K562 (cell line): ENCODE measurements around the gene NISCH. TPM values are rescaled to one million over a fixed set of nuclear protein-coding genes. Genes with fewer than 3 reads are reported as not detected.

Experiments used
- ATF6 ChIP-seq: sonication (generic); formaldehyde crosslinking; IDR thresholded peaks from 2 replicates; pipeline ENCODE4 v1.4.0; 2020; ENCODE audit warnings: mild to moderate bottlenecking, missing genetic modification reagents
- HOMEZ ChIP-seq: fragments of 250-450 bp; sonication (Bioruptor Pico); IDR thresholded peaks from 2 replicates; pipeline ENCODE4 v1.4.0; 2020; ENCODE audit warnings: mild to moderate bottlenecking, moderate library complexity
- HSF4 ChIP-seq: fragments of 250-450 bp; sonication (Bioruptor Pico); IDR thresholded peaks from 2 replicates; pipeline ENCODE4 v2.1.2; 2022; ENCODE audit warnings: mild to moderate bottlenecking, moderate library complexity, borderline replicate concordance
- IRF2 ChIP-seq: sonication (generic); formaldehyde crosslinking; IDR thresholded peaks from 2 replicates; pipeline ENCODE4 v1.8.1; 2022; ENCODE audit warnings: mild to moderate bottlenecking, missing genetic modification reagents
- KDM5B ChIP-seq: fragments of 200-600 bp; sonication (generic); IDR thresholded peaks from 2 replicates; pipeline ENCODE4 v1.6.1; 2012; ENCODE audit warnings: low read depth, mild to moderate bottlenecking, moderate library complexity, low read length, control low read depth, inconsistent platforms; ENCODE audit not compliant: insufficient replicate concordance
- MNT ChIP-seq, 2 experiments: fragments of 450-650 bp; conservative IDR thresholded peaks; 2 replicates each; pipeline ENCODE4 v1.6.1; 2017; ENCODE audit warnings: mild to moderate bottlenecking in 2 of 2, moderate library complexity in 2 of 2
- NR0B1 ChIP-seq: fragments of 450-650 bp; IDR thresholded peaks from one replicate; pipeline ENCODE4 v1.6.1; 2018; ENCODE audit warnings: mild to moderate bottlenecking, moderate library complexity; ENCODE audit not compliant: partially characterized antibody
- TCF7 ChIP-seq: sonication (generic); IDR thresholded peaks from 2 replicates; pipeline ENCODE4 v1.6.1; 2016; ENCODE audit warnings: antibody characterized with exemption, borderline replicate concordance
- TEAD1 ChIP-seq, 2 experiments: fragments of 450-650 bp in 1 of 2; sonication (generic) in 1 of 2; formaldehyde crosslinking; IDR thresholded peaks; 2 replicates each; pipeline versions ENCODE4 v1.4.0 to v1.8.0; 2020 to 2022; ENCODE audit warnings: mild to moderate bottlenecking in 2 of 2, missing genetic modification reagents in 1 of 2
- U2AF2 ChIP-seq: fragments of 200-400 bp; formaldehyde crosslinking; optimal IDR thresholded peaks from 2 replicates; pipeline ENCODE3; 2017; ENCODE audit warnings: low read depth, mild to moderate bottlenecking, low read length
- ZNF146 ChIP-seq: IDR thresholded peaks from one replicate; pipeline ENCODE4 v1.6.1; 2018; ENCODE audit warnings: missing compliant biosample characterization; ENCODE audit not compliant: unreplicated experiment
- ZNF197 ChIP-seq: fragments of 200-800 bp; sonication (Bioruptor generic); IDR thresholded peaks from 2 replicates; pipeline ENCODE4 v1.6.1; 2016; ENCODE audit warnings: low read depth, missing genetic modification characterization, missing compliant biosample characterization
- ZNF395 ChIP-seq: fragments of 200-800 bp; sonication (Bioruptor generic); IDR thresholded peaks from 2 replicates; pipeline ENCODE4 v1.6.1; 2017; ENCODE audit warnings: missing genetic modification characterization, missing compliant biosample characterization
- ZNF512 ChIP-seq: IDR thresholded peaks from 2 replicates; pipeline ENCODE4 v1.6.1; 2016; ENCODE audit warnings: missing genetic modification characterization, missing compliant biosample characterization
- ZNF551 ChIP-seq: fragments of 250-450 bp; sonication (Bioruptor Pico); IDR thresholded peaks from 2 replicates; pipeline ENCODE4 v1.5.0; 2021; ENCODE audit warnings: mild to moderate bottlenecking, moderate library complexity
- polyA plus RNA-seq, 8 experiments: library from polyadenylated mRNA; depleted of rRNA in 4 of 8; stranded (reverse) in 5 of 8; unstranded in 3 of 8; fragments of >200 nt; fragmentation: Nextera tagmentation in 2 of 8; fragmentation: Illumina TruSeq in 1 of 8; extraction: Ambion mirVana in 2 of 8; extraction: Trizol in 1 of 8; gene quantifications; 2 replicates each; pipeline versions ENCODE4 v1.2.1 to v1.2.3, GENCODE V29; 2011 to 2014; ENCODE audit warnings: inconsistent platforms in 1 of 8, missing spikeins in 1 of 8
- total RNA-seq, 7 experiments: library from RNA; depleted of rRNA in 6 of 7; stranded (reverse); fragments of >200 nt in 6 of 7; fragmentation: Illumina TruSeq in 2 of 7; extraction: Trizol in 2 of 7; gene quantifications; 2 replicates each; pipeline versions ENCODE4 v1.2.1 to v1.2.3, GENCODE V29; 2011 to 2021; ENCODE audit warnings: low replicate concordance in 1 of 7

NISCH gene
- total and polyA plus RNA-seq, 9 of the 15 experiments (the other 6 are each of a cell fraction or from before 2014, with no cell fraction given) = 0.44 to 43.5 (median 23.4) TPM

GRCh38 chr3:52534281-52535183, 79.1 kb downstream of the NISCH start (continued):
- no peak for TF ChIP-seq HSF4 (CRISPR knock-in tag)
- no peak for TF ChIP-seq IRF2
- TF ChIP-seq TCF7 = no peak
- no peak for TF ChIP-seq ZNF512 (tag)
- no peak for TF ChIP-seq ZNF197 (CRISPR knock-in tag)
- TF ChIP-seq MNT (conservative IDR thresholded peaks at IDR 0.05) = peak in 1 of 2 experiments; percentile 23; a peak in 1 of 4 replicates
- TF ChIP-seq ZNF395 (CRISPR knock-in tag) = no peak; the same call in 1 of the 2 replicates
- TF ChIP-seq KDM5B = peak; percentile 36
- 0 out of 2 replicates have a peak, but pooled peaks have one; percentile 34 for TF ChIP-seq ATF6 (CRISPR knock-in tag)
- no peak for TF ChIP-seq NR0B1
- no peak for TF ChIP-seq ZNF146 (CRISPR knock-in tag)
- TF ChIP-seq ZNF551 = no peak
- no peak for TF ChIP-seq U2AF2
- no peak for TF ChIP-seq HOMEZ (CRISPR knock-in tag)
- peak in 1 of 2 experiments; percentile 59; a peak in 2 of 4 replicates for TF ChIP-seq TEAD1 (CRISPR knock-in tag; IDR thresholded peaks at IDR 0.05)
